Measurements from ENCODE around the gene ADAMTS6.

The ADAMTS6 gene

DNA sequence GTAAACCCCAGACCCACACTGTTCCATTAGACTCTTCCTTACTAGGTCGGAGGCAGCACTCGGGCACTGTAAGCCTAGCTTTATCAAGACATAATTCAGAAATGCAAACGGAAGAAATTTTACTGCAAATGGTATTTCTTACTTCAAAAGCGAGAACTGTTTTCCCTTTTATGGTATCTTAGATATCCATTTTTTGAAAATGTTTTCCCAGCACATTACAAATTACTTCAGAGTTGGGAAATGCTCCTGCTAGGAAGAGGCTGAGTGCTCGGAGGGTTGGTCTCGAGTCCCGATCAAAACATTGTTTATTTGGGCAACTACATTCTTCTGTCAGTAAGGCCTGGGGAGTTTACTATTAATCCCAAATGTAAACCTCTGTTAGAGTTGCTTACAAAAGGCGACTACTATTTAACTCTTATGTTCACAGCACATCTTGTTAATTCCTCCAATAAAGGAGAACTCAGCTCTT lies 380.1 kb downstream of the ADAMTS6 start:
- DNase-seq, result peak; percentile 7

DNA sequence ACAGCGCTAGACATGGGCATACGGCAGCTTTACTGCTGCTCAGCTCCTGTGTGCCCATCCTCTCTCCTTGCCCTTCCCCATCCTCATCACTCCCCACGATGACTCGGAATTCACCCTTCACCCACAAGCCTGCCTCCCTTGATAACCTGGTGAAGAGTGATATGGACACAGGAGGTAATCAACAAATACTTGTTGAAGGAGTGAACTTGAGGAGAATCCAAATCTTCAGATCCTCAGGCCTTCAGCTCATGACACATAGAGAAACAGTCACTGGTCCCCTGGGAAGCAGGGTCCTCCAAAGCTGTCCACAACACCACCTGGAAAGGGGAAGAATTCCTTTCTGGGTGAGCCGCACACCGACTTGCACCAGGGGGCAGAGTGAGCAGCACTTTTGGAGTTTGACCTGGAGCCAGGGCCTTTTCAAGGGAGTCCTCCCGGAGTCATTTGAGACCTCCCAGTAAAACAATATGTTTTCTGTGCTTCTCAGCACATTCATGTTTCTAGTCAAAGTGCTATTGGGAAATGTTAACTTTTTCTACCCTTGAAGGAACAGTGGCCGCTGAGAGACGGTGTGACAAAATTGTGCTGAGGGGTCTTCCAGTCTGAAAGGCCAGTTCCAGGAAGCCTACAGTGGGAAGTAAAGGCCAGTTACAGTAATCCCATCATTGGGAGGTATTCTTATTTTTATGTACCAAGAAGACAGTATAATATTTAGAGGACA lies 380.6 kb downstream of the ADAMTS6 start:
- DNase-seq, result peak; percentile 85
